ENCODE results near the gene MTARC1.

- TF ChIP-seq ZNF274 (IDR thresholded peaks at IDR 0.05; ENCODE audit: low read depth, low read length), result no peak
- TF ChIP-seq SUZ12 (IDR thresholded peaks at IDR 0.05; ENCODE audit: extremely low read depth, insufficient read depth, insufficient read length), result no peak
- TF ChIP-seq YY1 (IDR thresholded peaks at IDR 0.05; ENCODE audit: insufficient read depth, insufficient read length), result no peak
Observed at GRCh38 chr1:220818421-220819173, 31.9 kb downstream of the MTARC1 start.

Data from NT2/D1 (cell line).